Stimulated activated CD4-positive, alpha-beta T cell treated with anti-CD3 and anti-CD28 coated beads, TNF-alpha, amount 100 ng/mL, for 24 hours (primary cell): Measurements from ENCODE around the gene ARFRP1.
"Not testable (repeated sequence)": the region's sequence is repeated elsewhere in the genome, so short reads cannot be mapped to it uniquely, and the experiment has no call there.

Source experiments
- DNase-seq, 3 experiments: peaks; one replicate each; pipeline ENCODE4 v3.0.0-alpha.2; 2020; ENCODE audit warnings: low read depth in 3 of 3

The ARFRP1 gene

DNA sequence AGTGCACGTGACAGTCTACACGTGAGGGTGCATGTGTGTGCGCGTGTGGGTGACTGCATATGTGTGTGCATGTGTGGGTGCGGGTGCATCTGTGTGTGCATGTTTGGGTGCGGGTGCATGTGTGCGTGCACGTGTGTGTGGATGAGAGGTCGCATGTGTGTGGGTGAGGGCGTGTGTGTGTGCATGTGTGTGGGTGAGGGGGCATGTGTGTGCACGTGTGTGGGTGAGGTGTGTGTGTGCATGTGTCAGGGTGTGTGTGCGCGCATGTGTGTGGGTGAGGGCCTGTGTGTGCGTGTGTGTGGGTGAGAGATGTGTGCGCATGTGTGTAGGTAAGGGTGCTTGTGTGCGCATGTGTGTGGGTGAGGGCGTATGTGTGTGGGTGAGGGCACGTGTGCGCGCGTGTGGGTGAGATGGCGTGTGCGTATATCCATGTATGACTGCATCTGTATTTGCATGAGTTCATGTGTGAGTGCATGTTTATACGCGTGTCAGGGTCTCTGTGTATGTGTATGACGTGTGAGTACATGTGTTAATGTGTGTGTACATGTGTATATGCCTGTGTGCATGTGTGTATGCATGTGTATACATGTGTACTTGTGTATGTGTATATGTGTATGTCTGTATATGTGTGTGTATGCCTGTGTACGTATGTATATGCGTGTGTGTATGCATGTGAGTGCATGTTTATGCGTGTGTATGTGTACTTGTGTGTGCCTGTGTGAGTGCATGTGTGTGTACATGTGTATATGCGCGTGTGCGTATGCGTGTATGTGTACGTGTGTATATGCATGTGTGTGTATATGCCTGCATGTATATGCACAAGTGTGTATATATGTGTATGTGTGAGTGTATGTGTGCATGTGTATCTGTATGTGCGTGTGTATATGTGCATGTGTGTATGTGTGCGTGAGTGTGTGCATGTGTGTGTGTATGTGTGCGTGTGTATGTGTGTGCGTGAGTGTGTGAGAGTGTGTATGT lies 24.6 kb upstream of the ARFRP1 start:
- DNase-seq, result no peak

DNA sequence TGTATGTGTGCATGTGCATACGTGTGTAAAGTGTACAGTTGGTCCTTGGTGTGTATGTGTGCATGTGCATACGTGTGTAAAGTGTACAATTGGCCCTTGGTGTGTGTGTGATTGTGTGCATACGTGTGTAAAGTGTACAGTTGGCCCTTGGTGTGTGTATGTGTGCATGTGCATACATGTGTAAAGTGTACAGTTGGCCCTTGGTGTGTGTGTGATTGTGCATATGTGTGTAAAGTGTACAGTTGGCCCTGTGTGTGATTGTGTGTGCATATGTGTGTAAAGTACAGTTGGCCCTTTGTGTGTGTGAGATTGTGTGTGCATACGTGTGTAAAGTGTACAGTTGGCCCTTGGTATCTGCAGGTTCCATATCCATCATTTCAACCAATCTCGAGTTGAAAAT lies 23.6 kb upstream of the ARFRP1 start:
- DNase-seq, result no peak

DNA sequence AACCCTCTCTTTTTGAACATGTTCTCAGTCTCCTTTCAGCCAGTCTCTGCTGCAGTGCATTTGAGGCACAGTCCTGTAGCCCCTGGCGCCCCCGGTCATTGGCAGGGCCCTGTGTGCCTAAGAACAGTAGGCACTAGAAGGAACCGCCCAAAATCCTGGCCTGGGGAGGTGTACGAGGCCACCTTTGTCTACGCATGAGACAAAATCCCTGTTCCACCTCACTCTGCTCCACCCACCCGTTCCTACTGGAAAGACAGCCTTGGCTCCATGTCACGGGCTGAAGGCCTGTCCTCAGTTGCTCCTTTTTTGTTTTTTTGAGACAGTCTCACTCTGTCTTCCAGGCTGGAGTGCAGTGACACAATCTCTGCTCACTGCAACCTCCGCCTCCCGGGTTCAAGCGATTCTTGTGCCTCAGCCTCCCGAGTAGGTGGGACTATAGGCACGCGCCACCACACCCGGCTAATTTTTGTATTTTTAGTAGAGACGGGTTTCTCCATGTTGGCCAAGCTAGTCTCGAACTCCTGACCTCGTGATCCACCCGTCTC lies 22.5 kb upstream of the ARFRP1 start:
- not testable (repeated sequence) for DNase-seq

DNA sequence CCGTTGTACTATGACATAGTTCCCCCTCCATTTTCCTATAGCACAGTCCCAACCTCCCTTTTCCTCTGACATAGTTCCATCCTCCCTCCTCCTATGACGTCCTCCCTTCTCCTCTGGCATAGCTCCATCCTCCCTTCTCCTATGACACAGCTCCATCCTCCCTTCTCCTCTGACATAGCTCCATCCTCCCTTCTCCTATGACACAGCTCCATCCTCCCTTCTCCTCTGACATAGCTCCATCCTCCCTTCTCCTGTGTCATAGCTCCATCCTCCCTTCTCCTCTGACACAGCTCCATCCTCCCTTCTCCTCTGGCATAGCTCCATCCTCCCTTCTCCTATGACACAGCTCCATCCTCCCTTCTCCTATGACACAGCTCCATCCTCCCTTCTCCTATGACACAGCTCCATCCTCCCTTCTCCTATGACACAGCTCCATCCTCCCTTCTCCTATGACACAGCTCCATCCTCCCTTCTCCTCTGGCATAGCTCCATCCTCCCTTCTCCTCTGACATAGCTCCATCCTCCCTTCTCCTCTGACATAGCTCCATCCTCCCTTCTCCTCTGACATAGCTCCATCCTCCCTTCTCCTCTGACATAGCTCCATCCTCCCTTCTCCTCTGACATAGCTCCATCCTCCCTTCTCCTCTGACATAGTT lies 15.3 kb upstream of the ARFRP1 start:
- not testable (repeated sequence) for DNase-seq

DNA sequence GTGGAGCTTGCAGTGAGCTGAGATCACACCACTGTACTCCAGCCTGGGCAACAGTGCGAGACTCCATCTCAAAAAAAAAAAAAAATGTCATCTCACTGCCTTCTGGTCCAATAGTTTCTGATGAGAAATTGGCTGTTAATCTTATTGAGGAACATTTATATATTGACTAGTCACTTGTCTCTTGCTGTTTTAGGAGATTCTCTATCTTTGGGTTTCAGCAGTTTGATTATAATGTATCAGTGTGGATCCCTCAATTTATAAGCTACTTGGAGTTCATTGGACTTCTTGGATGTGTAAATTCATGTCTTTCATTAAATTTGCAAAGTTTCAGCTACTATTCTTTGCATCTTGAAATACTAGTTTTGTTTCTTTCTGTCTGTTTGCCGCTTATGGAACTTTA lies 11.2 kb upstream of the ARFRP1 start:
- DNase-seq, result no peak

DNA sequence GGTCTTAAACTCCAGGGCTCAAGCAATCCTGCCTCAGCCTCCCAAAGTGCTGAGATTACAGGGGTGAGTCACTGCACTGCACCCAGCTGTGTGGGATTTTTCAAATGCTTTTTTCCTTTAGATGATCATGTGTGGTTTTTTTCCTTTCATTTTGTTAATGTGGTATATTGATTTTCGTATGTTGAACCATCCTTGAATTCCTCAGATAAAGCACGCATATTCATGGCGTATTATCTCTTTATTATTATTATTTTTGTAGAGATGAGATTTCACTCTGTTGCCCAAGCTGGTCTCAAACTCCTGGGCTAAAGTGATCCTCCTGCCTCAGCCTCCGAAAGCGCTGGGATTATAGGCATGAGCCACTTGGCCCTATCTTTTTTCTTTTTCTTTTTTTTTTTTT lies 7.1 kb upstream of the ARFRP1 start:
- DNase-seq, result no peak

DNA sequence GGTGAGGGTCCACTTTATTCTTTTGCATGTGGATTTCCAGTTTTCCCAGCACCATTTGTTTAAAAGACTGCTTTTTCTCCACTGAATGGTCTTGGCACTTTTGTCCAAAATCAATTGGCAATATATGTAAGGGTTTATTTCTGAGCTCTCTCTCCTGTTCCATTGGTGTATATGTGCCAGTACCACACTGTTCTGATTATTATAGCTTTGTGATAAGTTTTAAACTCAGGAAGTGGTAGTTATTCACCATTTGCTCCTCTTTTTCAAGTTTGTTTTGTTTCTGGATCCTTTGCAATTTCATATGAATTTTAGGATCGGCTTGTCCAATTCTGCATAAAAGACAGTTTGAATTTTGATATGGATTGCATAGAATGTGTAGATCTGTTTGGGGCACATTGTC lies 4.4 kb upstream of the ARFRP1 start:
- DNase-seq, result no peak

DNA sequence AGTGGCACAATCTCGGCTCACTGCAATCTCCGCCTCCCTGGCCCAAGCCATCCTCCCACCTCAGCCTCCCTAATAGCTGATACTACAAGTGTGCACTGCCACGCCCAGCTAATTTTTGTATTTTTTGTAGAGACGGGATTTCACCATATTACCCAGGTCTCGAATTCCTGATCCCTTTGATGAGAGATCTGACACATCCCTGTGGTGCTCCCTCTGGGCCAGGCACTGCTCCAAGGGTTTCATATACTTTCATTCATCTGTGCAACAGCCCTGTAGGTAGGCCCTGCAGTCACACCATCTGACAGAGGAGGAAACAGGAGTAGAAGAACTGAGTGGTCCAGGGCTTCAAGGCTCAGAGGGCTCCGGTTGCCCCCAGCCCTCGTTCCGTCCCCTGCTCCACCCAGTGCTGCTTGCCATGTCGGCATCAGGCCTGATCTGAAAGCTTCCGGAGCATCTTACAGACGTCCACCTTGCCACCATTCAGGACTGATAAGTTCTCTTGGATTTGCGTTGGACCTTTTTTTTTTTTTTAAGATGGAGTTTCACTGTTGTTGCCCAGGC lies 3.4 kb upstream of the ARFRP1 start:
- DNase-seq, result no peak

DNA sequence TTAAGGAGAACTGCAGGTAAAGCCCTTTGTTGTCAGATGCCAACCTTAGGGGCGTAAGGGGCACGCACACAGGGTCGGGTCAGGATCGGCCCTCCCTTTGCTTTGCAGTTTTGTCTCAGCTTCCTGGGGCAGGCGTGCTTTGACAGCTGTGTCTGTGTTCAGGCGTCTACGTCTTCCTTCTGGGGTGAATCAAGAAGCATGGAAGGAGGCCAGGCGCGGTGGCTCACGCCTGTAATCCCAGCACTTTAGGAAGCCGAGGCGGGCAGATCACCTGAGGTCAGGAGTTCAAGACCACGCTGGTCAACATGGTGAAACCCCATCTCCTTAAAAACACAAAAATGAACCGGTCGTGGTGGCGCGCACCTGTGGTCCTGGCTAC lies 1.4 kb upstream of the ARFRP1 start:
- DNase-seq, result no peak

DNA sequence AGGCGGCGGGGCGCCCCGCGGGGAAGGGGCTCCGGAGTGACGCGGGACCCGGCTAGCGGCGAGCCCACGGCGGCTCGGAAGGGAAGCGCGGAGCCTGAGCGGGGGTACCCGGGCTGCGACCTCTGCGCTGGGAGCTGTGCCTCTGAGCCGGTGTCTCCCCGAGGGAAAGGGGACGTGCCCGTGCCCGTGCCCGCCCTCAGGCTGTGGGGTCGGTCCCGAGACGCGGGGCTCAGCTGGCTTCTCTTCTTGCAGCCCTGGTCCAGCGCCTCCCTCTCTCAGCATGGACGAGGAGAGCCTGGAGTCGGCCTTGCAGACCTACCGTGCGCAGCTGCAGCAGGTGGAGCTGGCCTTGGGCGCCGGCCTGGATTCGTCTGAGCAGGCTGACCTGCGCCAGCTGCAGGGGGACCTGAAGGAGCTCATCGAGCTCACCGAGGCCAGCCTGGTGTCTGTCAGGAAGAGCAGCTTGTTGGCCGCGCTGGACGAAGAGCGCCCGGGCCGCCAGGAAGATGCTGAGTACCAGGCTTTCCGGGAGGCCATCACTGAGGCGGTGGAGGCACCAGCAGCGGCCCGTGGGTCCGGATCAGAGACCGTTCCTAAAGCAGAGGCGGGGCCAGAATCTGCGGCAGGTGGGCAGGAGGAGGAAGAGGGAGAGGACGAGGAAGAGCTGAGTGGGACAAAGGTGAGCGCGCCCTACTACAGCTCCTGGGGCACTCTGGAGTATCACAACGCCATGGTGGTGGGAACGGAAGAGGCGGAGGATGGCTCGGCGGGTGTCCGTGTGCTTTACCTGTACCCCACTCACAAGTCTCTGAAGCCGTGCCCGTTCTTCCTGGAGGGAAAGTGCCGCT lies 749 bp upstream of the ARFRP1 start:
- DNase-seq, result no peak

DNA sequence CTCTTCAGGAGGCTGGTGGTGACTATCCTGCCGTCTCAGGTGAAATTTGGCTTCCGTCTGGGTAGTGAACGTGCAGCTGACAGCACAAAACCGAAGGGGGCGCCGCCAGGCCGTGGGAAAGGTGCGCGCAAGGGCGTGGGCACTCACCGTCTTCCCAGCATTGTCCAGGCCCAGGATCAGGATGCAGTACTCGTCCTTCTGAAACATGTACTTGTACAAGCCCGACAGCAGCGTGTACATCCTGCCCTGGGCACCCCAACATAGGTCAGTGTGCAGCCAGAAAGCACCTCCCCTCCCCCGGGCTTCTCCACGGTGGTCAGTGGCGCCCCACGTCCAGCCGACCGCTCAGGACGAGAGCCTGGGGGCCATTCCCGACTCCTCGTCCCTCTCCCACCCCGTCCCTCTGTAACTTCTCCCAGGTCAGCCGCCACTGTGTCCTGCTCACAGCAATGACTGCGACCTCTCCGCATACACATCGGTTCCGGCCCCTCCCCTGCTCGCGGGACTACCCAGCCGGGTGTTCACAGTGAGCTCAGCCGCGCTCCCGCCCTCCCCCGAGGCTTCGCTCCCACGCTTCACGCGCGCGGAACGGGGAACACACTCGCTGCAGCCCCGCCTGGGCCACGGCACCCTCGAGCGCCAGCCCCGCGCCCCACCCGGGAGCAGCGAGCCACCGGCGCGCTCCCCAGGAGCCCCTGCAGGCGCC lies 771 bp downstream of the ARFRP1 start:
- peak; percentile 34 to 64 (median 35) for DNase-seq

DNA sequence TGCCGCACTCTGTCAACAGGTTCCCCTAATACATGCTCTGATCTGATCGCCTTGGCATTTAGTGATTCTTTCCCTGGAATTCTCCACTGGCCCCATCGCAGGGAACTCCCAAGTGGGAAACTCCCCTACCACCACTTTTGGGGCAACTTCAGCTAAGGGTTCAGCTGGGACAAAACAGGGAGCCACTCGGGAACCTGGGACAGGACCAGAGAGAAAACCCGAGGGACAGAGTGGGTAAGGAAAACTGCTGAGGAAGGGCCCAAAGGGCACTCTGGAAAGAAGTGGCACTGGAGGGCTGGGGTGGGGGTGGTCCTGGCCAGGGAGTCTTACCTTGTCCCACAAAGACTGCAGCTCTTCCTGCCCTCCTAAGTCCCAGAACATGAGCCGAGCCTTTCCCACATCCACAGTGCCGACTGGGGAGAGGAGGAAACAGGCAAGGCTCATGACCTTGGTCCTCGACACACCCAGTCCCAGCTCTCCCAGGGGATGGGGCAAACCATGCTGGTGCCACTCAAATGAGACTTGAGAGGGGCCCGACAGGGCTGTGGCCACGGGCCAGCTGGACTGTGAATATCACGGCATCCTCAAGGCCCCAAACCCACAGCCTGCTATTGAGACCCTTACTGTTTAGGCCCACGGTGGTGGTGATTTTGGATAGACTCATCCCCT lies 1.6 kb downstream of the ARFRP1 start:
- no peak for DNase-seq

DNA sequence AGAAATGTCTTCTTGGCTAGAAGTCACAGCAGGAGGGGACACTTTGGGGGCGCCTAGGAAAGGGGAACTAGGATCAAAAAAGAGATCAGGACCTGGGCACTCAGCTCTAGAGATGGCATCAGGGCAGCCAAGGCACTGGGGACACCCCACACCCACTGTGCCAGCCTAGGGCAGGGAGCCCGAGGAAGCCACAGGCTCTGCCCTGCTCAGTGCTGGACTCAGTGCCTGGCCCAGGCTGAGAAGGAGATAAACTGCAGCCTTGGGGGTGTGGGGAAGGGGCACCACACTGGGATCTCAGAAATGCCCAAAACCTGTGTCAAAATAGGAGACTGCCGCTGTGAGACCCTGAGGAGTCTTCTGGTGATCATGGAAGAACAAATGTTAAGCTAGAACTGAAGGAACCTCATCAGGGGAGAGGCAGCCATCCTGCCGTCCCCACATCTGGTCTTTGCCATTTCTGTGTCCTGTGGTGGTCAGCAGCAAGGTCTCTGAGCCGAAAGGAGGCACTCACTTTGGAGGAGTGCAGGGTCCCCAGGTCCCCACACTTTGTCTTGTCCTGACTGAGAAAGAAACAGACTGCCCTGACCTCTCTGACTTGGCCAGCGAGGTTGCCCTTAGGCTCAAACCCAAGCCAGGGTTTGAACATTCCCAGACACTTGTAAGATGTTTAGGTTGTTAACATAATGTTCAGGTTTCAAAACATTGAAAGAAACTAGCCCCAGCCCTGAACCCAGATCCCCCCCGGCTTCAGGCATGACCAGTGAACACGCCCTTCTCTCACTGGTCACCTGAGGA lies 2.3 kb downstream of the ARFRP1 start:
- no peak for DNase-seq

DNA sequence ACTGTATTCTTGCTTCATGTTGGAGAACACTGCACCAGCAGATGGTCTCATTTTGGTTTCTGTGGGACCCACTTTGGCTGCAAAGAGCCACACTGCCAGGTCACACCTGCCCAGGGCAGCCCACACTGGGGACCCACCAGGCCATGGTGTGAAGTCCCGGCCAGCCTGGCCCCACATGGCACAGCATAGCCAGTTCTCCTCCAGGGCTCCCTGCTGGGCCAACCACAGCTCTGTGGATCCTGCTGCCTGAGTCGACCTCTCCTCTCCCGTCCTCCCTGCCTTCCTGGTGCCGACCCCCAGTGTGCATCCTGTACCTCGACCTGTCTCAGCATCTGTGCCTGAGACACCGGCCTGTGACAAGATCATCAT lies 3.0 kb downstream of the ARFRP1 start:
- DNase-seq, result no peak

DNA sequence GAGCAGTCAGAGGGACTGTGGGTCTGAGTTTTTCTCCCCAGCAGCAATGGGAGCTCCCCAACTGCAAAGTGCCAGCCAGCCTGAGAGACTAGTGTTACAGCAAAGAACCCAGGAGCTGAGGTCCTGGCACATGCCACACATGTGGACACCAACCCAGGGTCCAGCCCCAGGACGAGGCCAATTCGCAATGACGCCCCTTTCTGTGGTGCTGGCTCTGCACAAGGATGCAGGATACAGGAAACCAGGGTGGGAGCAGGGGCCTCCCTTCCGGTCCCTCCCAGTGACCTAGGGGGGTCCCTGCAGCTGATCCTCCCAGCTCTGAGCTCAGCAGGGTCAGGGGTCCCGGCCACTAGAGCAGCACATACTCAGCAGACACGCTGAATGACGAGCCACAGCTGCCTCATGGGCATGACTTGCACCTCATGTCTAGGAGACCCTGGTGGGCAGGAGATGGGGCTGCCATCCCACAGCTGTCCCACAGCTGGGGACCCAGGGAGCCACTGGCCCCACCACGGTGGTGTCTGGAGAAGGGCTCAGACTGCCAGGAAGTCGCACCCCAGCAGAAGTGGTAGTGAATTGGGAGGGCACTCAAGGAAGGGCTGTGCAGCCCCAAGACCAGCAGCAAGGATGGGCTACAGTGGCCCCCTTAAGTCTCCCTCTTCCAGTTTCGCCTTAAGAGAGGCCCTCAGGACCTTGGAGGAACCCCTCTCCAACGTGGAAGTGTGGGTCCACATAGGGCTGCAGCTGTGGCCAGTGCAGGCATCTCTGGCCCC lies 3.6 kb downstream of the ARFRP1 start:
- DNase-seq, result no peak

DNA sequence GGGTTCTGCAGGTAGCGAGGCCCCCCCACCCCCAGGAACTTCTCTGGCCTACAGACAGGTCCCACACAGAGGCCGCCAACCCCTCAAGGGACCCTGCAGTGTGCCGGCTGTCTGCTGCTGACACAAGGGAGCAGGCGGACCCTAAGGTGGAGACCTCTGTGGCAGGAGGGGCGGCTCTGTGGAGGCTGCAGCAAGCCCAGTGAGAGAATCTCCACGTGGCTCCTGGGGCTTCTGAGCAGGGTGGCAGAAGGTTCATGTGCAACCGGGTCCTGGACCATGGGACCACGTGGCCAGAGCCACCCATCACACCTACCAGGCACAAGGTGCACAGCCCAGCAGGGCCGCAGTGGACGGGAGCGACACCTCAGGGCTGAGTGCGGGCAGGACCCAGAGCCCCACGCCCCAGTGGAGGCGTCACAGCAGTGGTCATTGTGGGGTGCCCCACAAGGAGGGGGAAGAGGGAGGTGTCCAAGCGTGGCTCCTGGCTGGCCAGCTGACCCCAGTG lies 4.3 kb downstream of the ARFRP1 start:
- no peak for DNase-seq

DNA sequence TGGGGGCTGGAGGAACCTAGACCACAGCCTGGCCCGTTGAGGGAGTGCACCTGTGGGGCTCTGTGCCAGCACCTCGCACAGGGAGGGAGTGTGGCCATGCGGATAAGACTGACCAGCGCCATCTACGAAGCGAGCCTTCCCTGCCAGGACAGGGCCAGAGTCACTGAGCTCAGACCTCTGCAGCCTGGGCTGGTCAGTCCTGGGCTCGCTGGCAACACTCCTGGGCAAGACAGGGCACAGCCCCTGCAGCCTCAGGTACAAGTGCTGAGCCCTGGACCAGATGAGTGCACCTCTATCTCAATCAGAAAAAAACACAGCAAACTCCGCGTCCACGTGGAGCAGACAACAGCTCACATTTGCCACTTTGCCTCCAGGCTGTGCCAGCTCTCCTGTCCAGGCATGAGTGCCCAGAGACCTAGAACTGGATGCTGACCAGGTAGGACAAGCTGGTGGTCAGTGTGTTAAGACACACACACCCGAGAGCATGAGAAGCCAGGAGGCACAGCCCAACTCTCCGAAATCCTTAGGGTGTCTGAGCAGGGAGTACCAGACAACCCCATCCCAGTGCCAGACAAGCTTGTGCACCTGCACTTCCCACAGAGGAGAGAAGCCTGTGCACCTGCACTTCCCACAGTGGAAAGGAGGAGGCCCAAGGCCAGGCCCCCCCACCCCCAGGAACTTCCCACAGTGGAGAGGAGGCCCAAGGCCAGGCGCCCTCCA lies 4.9 kb downstream of the ARFRP1 start:
- no peak for DNase-seq

DNA sequence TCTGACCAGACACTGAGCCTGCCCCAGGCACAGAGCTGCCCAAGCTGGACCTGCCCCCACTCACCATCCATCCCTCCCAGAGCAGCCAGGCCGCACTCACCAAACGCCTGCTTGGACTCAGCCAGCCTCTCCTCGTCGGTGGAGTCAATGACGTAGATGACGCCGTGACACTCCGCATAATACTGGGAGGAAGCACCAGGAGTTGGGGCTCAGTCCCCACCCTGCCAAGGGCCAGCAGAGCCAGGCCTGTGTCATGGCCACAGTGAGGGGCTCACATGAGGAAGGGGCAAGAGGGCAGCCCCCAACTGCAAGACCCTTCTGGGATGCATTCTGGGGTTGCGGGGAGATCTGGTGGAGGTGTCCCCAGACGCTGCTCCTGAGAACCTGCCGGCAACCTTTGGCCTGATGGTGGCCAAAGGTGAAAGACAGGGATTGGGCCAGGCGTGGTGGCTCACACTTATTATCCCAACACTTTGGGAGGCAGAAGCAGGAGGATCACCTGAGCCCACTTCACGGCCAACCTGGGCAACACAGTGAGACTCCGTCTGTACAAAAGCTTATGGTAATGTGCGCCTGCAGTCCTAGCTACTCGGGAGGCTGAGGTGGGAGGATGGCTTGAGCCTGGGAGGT lies 5.6 kb downstream of the ARFRP1 start:
- DNase-seq, result no peak
